Mesenchymal stem cell (in vitro differentiated cells and primary cell): Measurements from ENCODE around the gene RHAG.
"Not testable (repeated sequence)": the region's sequence is repeated elsewhere in the genome, so short reads cannot be mapped to it uniquely, and the experiment has no call there.

Experiments used
- DNase-seq: peaks from one replicate; pipeline ENCODE4 v3.0.0-alpha.2; 2013
- H2AFZ ChIP-seq: one replicate; pipeline ENCODE4 v1.6.1; 2013; ENCODE audit warnings: low read depth, mild to moderate bottlenecking, control low read depth, inconsistent platforms, low read length, moderate library complexity
- H2AK5ac ChIP-seq: 2 replicates; pipeline ENCODE4 v1.6.1; 2013; ENCODE audit warnings: low read length, moderate library complexity, mild to moderate bottlenecking, inconsistent platforms; ENCODE audit not compliant: severe bottlenecking
- H2BK120ac ChIP-seq: one replicate; pipeline ENCODE4 v1.6.1; 2013; ENCODE audit warnings: low read depth, mild to moderate bottlenecking, inconsistent platforms, low read length, moderate library complexity
- H2BK12ac ChIP-seq, 2 experiments: one replicate each; pipeline ENCODE4 v1.6.1; 2013; ENCODE audit warnings: inconsistent platforms in 2 of 2, low read length in 2 of 2, mild to moderate bottlenecking in 2 of 2, moderate library complexity in 2 of 2, control low read depth in 1 of 2
- H2BK15ac ChIP-seq: one replicate; pipeline ENCODE4 v1.6.1; 2013; ENCODE audit warnings: mild to moderate bottlenecking, low read depth, inconsistent platforms; ENCODE audit not compliant: poor library complexity, severe bottlenecking
- H2BK5ac ChIP-seq: 2 replicates; pipeline ENCODE4 v1.6.1; 2013; ENCODE audit warnings: low read depth, mild to moderate bottlenecking, low read length, control low read depth, inconsistent platforms; ENCODE audit not compliant: poor library complexity, severe bottlenecking
- H3K14ac ChIP-seq, 2 experiments: one replicate each; pipeline ENCODE4 v1.6.1; 2013; ENCODE audit warnings: inconsistent platforms in 2 of 2, low read length in 2 of 2, control low read depth in 1 of 2, mild to moderate bottlenecking in 1 of 2, moderate library complexity in 1 of 2
- H3K18ac ChIP-seq, 2 experiments: one replicate each; pipeline ENCODE4 v1.6.1; 2013; ENCODE audit warnings: inconsistent platforms in 2 of 2, low read length in 2 of 2, control low read depth in 1 of 2, low read depth in 1 of 2, mild to moderate bottlenecking in 1 of 2
- H3K23ac ChIP-seq, 2 experiments: one replicate each; pipeline ENCODE4 v1.6.1; 2013; ENCODE audit warnings: inconsistent platforms in 2 of 2, low read length in 2 of 2, mild to moderate bottlenecking in 2 of 2, moderate library complexity in 2 of 2, control low read depth in 1 of 2
- H3K27ac ChIP-seq: 2 replicates; pipeline ENCODE4 v1.5.1; 2013; ENCODE audit warnings: mild to moderate bottlenecking, moderate library complexity, low read length, control low read depth, inconsistent platforms; ENCODE audit not compliant: poor library complexity, severe bottlenecking
- H3K27me3 ChIP-seq, 2 experiments: 2 replicates each; pipeline versions ENCODE4 v1.6.1 to v1.7.0; 2013; ENCODE audit warnings: low read length in 2 of 2, mild to moderate bottlenecking in 2 of 2, moderate library complexity in 2 of 2, control low read depth in 1 of 2, inconsistent platforms in 1 of 2; ENCODE audit not compliant: control insufficient read depth in 1 of 2, insufficient read depth in 1 of 2
- H3K36me3 ChIP-seq, 2 experiments: 2 replicates each; pipeline versions ENCODE4 v1.6.1 to v1.7.0; 2013; ENCODE audit warnings: low read length in 2 of 2, control low read depth in 1 of 2, inconsistent platforms in 1 of 2, low read depth in 1 of 2, mild to moderate bottlenecking in 1 of 2; ENCODE audit not compliant: insufficient read depth in 2 of 2, control insufficient read depth in 1 of 2
- H3K4ac ChIP-seq, 2 experiments: one replicate each; pipeline ENCODE4 v1.6.1; 2013; ENCODE audit warnings: inconsistent platforms in 2 of 2, low read length in 2 of 2, mild to moderate bottlenecking in 2 of 2, moderate library complexity in 2 of 2, control low read depth in 1 of 2, low read depth in 1 of 2
- H3K4me1 ChIP-seq: 2 replicates; pipeline ENCODE4 v1.6.1; 2013; ENCODE audit warnings: low read depth, low read length, control low read depth; ENCODE audit not compliant: control insufficient read depth, insufficient read depth
- H3K4me2 ChIP-seq: 2 replicates; pipeline ENCODE4 v1.6.1; 2013; ENCODE audit warnings: low read length, mild to moderate bottlenecking, inconsistent platforms; ENCODE audit not compliant: poor library complexity, severe bottlenecking
- H3K4me3 ChIP-seq, 2 experiments: 2 replicates each; pipeline versions ENCODE4 v1.5.1 to v1.7.0; 2013; ENCODE audit warnings: low read length in 2 of 2, mild to moderate bottlenecking in 2 of 2, control low read depth in 1 of 2, low read depth in 1 of 2; ENCODE audit not compliant: insufficient read depth in 1 of 2
- H3K79me1 ChIP-seq: replicated peaks from 2 replicates; pipeline ENCODE4 v1.6.1; 2013; ENCODE audit warnings: mild to moderate bottlenecking, control low read depth, low read length, inconsistent platforms; ENCODE audit not compliant: poor library complexity, severe bottlenecking
- H3K9ac ChIP-seq: 2 replicates; pipeline ENCODE4 v1.7.0; 2013; ENCODE audit warnings: mild to moderate bottlenecking, low read length, moderate library complexity
- H3K9me3 ChIP-seq: 2 replicates; pipeline ENCODE4 v1.7.0; 2013; ENCODE audit warnings: mild to moderate bottlenecking, low read length; ENCODE audit not compliant: control insufficient read depth
- H4K8ac ChIP-seq: one replicate; pipeline ENCODE4 v1.6.1; 2013; ENCODE audit warnings: inconsistent platforms, mild to moderate bottlenecking, low read length, moderate library complexity
- H4K91ac ChIP-seq: one replicate; pipeline ENCODE4 v1.6.1; 2013; ENCODE audit warnings: mild to moderate bottlenecking, low read length, inconsistent platforms
- WGBS: methylation state at CpG from one replicate; pipeline ENCODE4 v1.1.7; 2013; ENCODE audit warnings: mixed read lengths; 5-methylcytosine and 5-hydroxymethylcytosine counted together

Gene RHAG

GRCh38 chr6:49587262-49587661, 49.4 kb downstream of the RHAG start:
- H3K4me2 ChIP-seq, H3K36me3 ChIP-seq, H3K9ac ChIP-seq, H3K27me3 ChIP-seq, H3K27ac ChIP-seq, H3K18ac ChIP-seq, DNase-seq, H4K8ac ChIP-seq, H3K14ac ChIP-seq, H3K9me3 ChIP-seq, H3K79me1 ChIP-seq, H3K23ac ChIP-seq, H3K4me3 ChIP-seq, H2BK120ac ChIP-seq, H2BK12ac ChIP-seq, H3K4ac ChIP-seq, H2BK15ac ChIP-seq, H3K4me1 ChIP-seq, H2AFZ ChIP-seq, H4K91ac ChIP-seq, H2BK5ac ChIP-seq, H2AK5ac ChIP-seq: not testable (repeated sequence)
- 97% methylated on average over 5 of the region's 5 CpGs for WGBS

- Histone ChIP-seq H3K18ac (no peak overlapping the region), H2BK5ac (no peak overlapping the region), H3K4me3 (no peak overlapping the region), H3K9ac (no peak overlapping the region), H4K8ac (no peak overlapping the region), H3K27ac (no peak overlapping the region), H3K4me1 (no peaks in the 10 kb centered on the region), H2BK15ac (no peak overlapping the region), H3K14ac (no peak overlapping the region), H3K79me1 (no peaks in the 10 kb centered on the region), H3K36me3 (no peaks in the 10 kb centered on the region), H3K23ac (no peak overlapping the region), H2BK120ac (no peak overlapping the region), H2AFZ (no peak overlapping the region), H3K27me3 (no peaks in the 10 kb centered on the region), H3K4me2 (no peak overlapping the region), H3K4ac (no peak overlapping the region), H4K91ac (no peak overlapping the region), H3K9me3 (no peaks in the 10 kb centered on the region), H2BK12ac (no peak overlapping the region), H2AK5ac (no peak overlapping the region)
- WGBS: no CpG with 5 or more reads among the region's 1 CpG
- DNase-seq: peak; percentile 17
Measured at GRCh38 chr6:49582529-49582928, 54.1 kb downstream of the RHAG start.

DNA sequence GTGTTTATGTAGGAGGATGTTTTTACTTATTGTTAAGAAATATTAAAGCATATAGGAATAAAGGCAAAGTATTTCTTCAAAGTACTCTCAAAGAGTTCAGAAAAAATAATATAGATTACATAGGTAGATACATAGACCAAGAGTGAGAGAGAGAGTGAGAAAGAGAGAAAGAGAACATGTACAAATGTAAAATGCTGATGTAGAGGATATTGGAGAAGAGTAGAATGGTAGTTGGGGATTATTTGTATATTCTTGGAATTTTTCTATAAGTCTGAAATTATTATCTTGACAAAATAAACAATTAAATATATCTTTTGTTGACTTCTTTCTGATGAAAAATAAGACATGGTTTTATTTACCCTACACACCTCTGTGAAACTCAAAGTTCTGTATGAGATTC, 57.0 kb downstream of the RHAG start:
- Histone ChIP-seq H2AFZ (no peak overlapping the region), H3K4me1 (no peaks in the 10 kb centered on the region), H2BK5ac (no peak overlapping the region), H2BK15ac (no peak overlapping the region), H3K18ac (no peak overlapping the region), H4K91ac (no peak overlapping the region), H3K23ac (no peak overlapping the region), H3K27me3 (no peaks in the 10 kb centered on the region), H3K4ac (no peak overlapping the region), H3K79me1 (no peaks in the 10 kb centered on the region), H3K9ac (no peak overlapping the region), H3K27ac (no peak overlapping the region), H3K4me3 (no peak overlapping the region), H2BK120ac (no peak overlapping the region), H3K14ac (no peak overlapping the region), H3K36me3 (no peaks in the 10 kb centered on the region), H4K8ac (no peak overlapping the region), H2AK5ac (no peak overlapping the region), H3K9me3 (no peaks in the 10 kb centered on the region), H3K4me2 (no peak overlapping the region), H2BK12ac (no peak overlapping the region)
- no peak for DNase-seq

GRCh38 chr6:49576618-49577017, 60.0 kb downstream of the RHAG start:
- H2BK15ac ChIP-seq: no peak overlapping the region
- no peak overlapping the region for H3K4me2 ChIP-seq
- H3K4me1 ChIP-seq: no peaks in the 10 kb centered on the region
- no peak overlapping the region for H3K4ac ChIP-seq
- H2BK5ac ChIP-seq: no peak overlapping the region
- H3K79me1 ChIP-seq: no peaks in the 10 kb centered on the region
- no peak overlapping the region for H2BK120ac ChIP-seq
- H3K23ac ChIP-seq: no peak overlapping the region
- DNase-seq: peak; percentile 73
- H4K8ac ChIP-seq: no peak overlapping the region
- no peak overlapping the region for H2AK5ac ChIP-seq
- no peak overlapping the region for H4K91ac ChIP-seq
- WGBS: no CpG with 5 or more reads among the region's 1 CpG
- no peaks in the 10 kb centered on the region for H3K27me3 ChIP-seq
- no peak overlapping the region for H3K18ac ChIP-seq
- H3K4me3 ChIP-seq: no peak overlapping the region
- no peak overlapping the region for H2AFZ ChIP-seq
- H3K9ac ChIP-seq: no peak overlapping the region
- H3K36me3 ChIP-seq: no peaks in the 10 kb centered on the region
- H3K27ac ChIP-seq: no peak overlapping the region
- H3K9me3 ChIP-seq: no peaks in the 10 kb centered on the region
- no peak overlapping the region for H2BK12ac ChIP-seq
- no peak overlapping the region for H3K14ac ChIP-seq
